ENCODE data around the gene BRI3. TPM values are rescaled to one million over a fixed set of nuclear protein-coding genes. Genes with fewer than 3 reads are reported as not detected.

Gene BRI3
- total RNA-seq, 1 donor from 2014 or later: 344 TPM

- Mint-ChIP-seq H3K9me3 (ENCODE audit: unreplicated experiment) (no peaks in the 10 kb centered on the region), H3K27me3 (ENCODE audit: unreplicated experiment) (no peaks in the 10 kb centered on the region), H3K4me3 (ENCODE audit: unreplicated experiment) (no peak overlapping the region), H3K27ac (ENCODE audit: unreplicated experiment) (no peak overlapping the region), H3K4me1 (ENCODE audit: unreplicated experiment) (peaks cover 8% of the 10 kb centered on the region), H3K36me3 (ENCODE audit: unreplicated experiment) (peaks cover 16% of the 10 kb centered on the region)
- peak; percentile 77 for TF ChIP-seq CTCF (IDR thresholded peaks at IDR 0.05)
- no peak for DNase-seq (ENCODE audit: extremely low spot score, unreplicated experiment)
Observed at GRCh38 chr7:98240961-98241673, 40.4 kb upstream of the BRI3 start.

GRCh38 chr7:98241674-98242241 lies 39.7 kb upstream of the BRI3 start:
- Mint-ChIP-seq H3K27ac (ENCODE audit: unreplicated experiment) (no peak overlapping the region), H3K4me3 (ENCODE audit: unreplicated experiment) (no peak overlapping the region), H3K4me1 (ENCODE audit: unreplicated experiment) (peaks cover 8% of the 10 kb centered on the region), H3K36me3 (ENCODE audit: unreplicated experiment) (peaks cover 16% of the 10 kb centered on the region), H3K9me3 (ENCODE audit: unreplicated experiment) (no peaks in the 10 kb centered on the region), H3K27me3 (ENCODE audit: unreplicated experiment) (no peaks in the 10 kb centered on the region)
- TF ChIP-seq CTCF (IDR thresholded peaks at IDR 0.05): no peak
- no peak for DNase-seq (ENCODE audit: extremely low spot score, unreplicated experiment)

GRCh38 chr7:98242342-98242741 lies 39.1 kb upstream of the BRI3 start:
- Mint-ChIP-seq H3K27me3 (ENCODE audit: unreplicated experiment) (no peaks in the 10 kb centered on the region), H3K27ac (ENCODE audit: unreplicated experiment) (no peak overlapping the region), H3K4me3 (ENCODE audit: unreplicated experiment) (no peak overlapping the region), H3K9me3 (ENCODE audit: unreplicated experiment) (no peaks in the 10 kb centered on the region), H3K36me3 (ENCODE audit: unreplicated experiment) (peaks cover 16% of the 10 kb centered on the region), H3K4me1 (ENCODE audit: unreplicated experiment) (peaks cover 8% of the 10 kb centered on the region)
- no peak for TF ChIP-seq CTCF (IDR thresholded peaks at IDR 0.05)
- DNase-seq (ENCODE audit: extremely low spot score, unreplicated experiment): no peak

GRCh38 chr7:98242934-98243333 lies 38.6 kb upstream of the BRI3 start:
- no peaks in the 10 kb centered on the region for H3K27me3 Mint-ChIP-seq (ENCODE audit: unreplicated experiment)
- no peak for DNase-seq (ENCODE audit: extremely low spot score, unreplicated experiment)
- H3K36me3 Mint-ChIP-seq (ENCODE audit: unreplicated experiment): peaks cover 17% of the 10 kb centered on the region
- no peak overlapping the region for H3K4me3 Mint-ChIP-seq (ENCODE audit: unreplicated experiment)
- H3K27ac Mint-ChIP-seq (ENCODE audit: unreplicated experiment): no peak overlapping the region
- peaks cover 8% of the 10 kb centered on the region for H3K4me1 Mint-ChIP-seq (ENCODE audit: unreplicated experiment)
- no peak for TF ChIP-seq CTCF (IDR thresholded peaks at IDR 0.05)
- H3K9me3 Mint-ChIP-seq (ENCODE audit: unreplicated experiment): no peaks in the 10 kb centered on the region

- Mint-ChIP-seq H3K4me3 (ENCODE audit: unreplicated experiment) (no peak overlapping the region), H3K9me3 (ENCODE audit: unreplicated experiment) (no peaks in the 10 kb centered on the region), H3K4me1 (ENCODE audit: unreplicated experiment) (peaks cover 2% of the 10 kb centered on the region), H3K36me3 (ENCODE audit: unreplicated experiment) (peaks cover 15% of the 10 kb centered on the region), H3K27me3 (ENCODE audit: unreplicated experiment) (no peaks in the 10 kb centered on the region), H3K27ac (ENCODE audit: unreplicated experiment) (no peak overlapping the region)
- no peak for DNase-seq (ENCODE audit: extremely low spot score, unreplicated experiment)
- no peak for TF ChIP-seq CTCF (IDR thresholded peaks at IDR 0.05)
Observed at GRCh38 chr7:98244871-98245270, 36.6 kb upstream of the BRI3 start.

Data from osteocyte (in vitro differentiated cells).